GM19463 (cell line): ENCODE data around the gene SORCS1.

Experiments used
- ATAC-seq: cut with Tn5 transposase; IDR thresholded peaks from one replicate; pipeline ENCODE4 v1.9.1; 2021; ENCODE audit warnings: mild to moderate bottlenecking, moderate library complexity; ENCODE audit not compliant: unreplicated experiment

The SORCS1 gene

DNA sequence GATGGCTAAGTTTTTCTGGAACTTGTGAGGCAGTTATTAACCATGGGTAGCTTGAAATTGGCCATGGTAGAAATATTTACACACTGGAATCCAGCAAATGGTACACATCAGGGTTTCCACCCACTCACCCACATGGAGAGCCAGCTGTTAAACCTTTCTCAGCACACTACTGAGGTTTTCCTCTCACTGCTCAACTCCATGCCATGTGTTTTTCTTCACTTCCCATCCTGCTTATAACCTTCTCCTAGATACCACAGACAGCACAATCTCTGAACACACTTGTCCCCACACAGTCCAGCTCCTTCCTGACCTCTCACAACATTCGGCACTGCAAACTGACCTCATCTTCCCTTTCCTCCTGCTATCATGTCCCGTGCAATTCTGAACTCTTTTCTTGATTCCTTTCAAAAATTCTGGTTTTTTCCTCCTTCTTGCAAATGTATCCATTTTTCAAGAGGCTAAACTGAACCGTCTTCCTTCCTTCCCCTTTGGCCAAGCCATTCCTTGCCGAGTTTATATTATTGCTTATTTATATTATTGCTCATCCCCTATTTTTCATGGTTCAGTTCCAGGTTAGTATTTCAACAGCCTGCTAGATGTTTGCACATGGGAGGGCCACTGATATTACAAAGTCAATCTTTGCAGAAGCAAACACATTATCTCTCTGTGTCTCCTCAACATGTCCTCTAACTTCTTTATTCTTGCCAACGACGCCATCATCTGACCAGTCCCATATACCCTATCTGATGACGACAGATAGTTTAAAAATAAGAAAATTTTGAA, 606.4 kb downstream of the SORCS1 start:
- ATAC-seq = no peak

DNA sequence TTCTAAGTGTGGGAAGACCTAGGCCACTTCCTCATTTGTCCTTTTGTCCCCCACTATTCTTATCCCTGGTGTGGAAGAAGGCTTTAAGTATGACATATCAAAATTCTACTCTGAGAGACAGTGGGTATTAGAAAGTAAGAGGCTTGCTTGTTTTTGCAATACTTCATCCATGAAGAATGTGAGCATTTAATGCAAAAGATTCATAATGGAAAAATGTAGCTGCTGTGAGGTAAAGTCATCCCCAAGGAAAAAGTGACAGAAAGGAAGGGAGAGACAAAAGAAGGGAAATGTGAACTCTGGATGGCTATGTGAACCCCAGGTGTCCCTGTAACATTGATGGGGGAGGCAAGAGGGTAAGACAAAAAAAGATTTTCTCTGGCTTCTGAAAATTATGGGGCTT, 607.5 kb downstream of the SORCS1 start:
- ATAC-seq = no peak

DNA sequence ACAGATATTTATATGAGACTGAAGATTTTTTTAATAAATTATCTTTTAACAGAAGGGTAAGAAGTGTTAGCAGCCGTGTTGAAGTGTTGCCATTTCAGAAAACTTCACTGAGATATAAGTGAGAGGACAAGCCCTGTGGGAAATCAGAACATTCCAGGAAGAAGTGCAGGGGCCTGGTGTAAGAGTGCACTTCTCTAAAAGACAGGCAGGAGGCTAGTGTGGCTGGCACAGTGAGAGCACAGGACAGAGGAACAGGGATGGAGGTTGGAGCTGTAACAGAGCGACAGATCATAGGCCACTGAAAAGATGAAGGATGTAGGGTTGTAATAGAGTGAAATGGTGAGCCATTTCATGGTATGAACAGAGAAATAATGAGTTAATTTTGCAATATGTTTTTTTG, 608.9 kb downstream of the SORCS1 start:
- no peak for ATAC-seq

DNA sequence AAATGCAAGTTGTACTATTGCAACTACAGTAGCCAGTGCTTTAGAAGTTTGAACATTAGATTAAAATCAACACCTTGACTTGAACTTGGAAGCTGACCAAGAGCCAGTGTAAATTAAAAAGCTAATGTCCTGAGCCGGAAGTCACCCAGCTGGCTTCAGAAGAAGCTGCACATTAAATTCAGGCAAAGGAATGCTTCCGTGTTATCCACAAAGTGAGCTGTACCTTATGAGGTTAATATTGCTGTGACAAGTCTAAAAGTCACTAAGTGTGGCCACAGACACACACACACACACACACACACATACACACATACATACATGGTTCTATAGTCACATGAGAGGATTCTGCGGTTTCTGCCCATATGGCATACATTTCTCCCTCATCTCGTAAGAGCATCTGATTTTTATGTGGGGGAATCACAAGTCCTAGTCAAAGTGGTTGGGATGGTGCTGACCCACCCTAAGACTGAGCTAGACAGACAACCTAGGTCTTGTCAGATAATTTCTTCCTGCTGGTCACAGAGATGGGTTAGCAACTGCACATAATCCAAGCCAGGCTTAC, 612.9 kb downstream of the SORCS1 start:
- ATAC-seq = no peak

DNA sequence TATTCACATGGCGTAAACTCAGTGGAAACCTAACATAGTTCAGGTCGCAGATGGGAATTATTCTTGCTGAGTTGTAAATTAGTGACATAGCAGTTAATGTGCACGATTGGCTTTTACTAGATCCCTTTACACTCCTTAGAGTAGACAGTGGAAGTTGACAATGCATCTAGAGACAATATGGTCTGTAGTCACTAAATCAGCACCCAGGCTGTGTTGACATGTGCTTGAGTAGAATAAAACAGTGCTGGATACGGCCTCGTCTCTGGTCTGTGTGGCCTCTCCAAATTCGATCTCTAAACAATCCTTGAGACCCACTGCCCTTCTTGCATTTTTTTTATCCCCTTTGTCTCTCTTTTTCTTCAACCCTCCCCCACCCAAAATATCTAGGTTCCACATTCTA, 615.7 kb downstream of the SORCS1 start:
- no peak for ATAC-seq

DNA sequence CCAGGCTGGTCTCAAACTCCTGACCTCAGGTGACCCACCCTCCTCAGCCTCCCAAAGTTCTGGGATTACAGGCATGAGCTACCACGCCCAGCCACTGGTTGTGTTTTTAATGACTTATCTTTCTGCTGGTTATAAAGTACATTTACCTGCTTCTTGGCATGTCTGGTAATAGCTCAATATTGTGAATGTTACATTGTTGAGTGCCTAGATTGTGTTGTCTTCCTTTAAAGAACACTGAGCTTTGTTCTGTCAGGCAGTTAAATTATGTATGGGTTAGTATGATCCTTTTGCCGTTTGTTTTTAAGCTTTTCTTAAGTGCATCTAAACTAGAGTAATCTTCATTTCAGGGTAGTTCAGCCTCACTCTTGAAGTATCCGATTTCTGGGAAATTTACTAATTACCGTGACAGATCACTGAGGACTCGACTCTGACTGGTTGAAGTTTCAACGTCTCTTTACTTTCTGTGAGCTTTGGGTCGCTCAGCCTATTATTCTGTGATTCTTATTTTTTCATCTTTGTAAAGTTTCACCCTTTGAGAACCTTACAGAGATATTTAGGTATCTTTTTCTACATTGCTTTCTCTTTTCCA, 617.4 kb downstream of the SORCS1 start:
- no peak for ATAC-seq

DNA sequence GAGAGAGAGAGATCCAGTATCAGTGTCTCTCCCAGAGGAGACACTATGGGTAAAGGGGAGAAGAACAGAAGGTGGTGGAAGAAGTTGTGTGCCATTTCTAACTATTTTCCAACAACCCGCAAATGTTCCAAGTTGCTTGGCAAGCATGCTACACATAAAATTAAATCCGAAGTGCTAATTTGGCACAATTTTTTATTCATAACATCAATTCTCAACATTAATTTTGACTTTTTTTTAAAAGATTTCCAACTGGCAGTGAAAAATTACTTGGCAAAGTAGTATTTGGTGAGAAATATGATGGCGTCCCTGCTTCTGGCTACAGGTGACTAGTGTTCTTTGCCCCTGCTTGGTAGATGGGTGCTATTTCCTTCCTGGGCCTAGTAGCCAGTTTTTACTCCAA, 622.0 kb downstream of the SORCS1 start:
- ATAC-seq = no peak

DNA sequence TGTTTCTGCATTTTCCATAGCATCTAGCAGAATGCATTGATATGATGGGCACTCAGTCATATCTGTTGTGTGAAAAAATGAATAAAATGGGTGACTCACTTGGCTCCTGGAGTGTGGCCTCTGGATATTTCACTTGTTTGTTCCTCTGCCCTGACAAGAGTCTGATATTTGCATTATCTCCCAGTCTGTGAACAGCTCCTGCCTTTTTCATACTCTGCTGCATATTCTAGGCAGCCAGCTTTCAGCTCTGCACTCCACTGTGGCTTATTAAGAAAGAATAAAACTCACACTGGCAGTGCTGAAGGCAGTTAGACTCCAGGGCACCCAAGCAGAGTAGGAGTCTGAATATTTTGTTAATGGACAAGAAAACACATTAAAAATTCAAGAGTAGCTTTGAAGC, 623.9 kb downstream of the SORCS1 start:
- no peak for ATAC-seq

DNA sequence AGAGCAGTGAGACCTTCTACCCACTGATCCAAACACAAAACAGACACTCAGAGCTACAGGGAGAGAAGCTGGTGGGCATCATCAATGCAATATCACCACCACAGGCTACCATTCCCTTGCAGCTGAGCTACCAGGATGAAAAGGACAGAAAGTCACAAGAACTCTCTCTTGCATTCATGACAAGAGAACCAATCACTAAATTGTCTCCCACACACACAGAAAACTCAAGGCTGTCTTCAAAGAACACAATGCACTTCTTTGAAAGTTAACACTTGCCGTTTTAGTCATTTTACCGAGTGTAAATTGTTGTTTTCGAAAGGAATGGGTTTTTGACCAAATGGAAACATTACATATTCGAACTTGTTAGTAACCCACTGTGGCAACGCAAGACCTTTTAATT, 626.6 kb downstream of the SORCS1 start:
- no peak for ATAC-seq

DNA sequence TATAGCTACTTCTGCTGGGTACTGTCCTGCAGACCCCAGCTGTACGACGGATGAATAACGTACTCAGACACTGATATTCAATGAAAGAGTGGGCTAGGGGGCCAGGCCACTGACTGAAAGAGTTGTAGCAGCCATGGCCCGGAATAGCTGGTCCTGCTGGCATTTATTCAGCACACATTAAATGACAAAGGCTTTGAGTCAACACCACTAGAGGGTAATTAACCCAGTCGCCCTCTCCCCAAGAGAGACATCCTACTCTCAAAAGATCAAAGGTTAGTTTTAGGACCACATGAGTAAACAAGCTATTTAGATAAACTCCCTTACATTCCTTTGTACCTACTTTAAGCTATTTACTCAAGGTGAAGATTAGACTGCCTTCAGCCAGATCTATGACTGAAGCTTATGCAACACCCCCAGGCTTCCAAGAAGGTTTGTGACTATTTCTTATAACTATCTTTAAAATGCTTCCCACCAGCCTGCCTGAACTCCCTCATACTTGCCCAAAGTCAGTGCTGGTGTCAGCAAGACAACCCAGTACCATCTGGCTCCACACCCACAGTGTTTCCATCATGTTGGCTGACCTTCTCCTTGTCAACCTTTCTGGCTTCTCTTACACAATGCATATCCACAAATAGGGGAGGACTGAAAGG, 629.1 kb downstream of the SORCS1 start:
- ATAC-seq = no peak

DNA sequence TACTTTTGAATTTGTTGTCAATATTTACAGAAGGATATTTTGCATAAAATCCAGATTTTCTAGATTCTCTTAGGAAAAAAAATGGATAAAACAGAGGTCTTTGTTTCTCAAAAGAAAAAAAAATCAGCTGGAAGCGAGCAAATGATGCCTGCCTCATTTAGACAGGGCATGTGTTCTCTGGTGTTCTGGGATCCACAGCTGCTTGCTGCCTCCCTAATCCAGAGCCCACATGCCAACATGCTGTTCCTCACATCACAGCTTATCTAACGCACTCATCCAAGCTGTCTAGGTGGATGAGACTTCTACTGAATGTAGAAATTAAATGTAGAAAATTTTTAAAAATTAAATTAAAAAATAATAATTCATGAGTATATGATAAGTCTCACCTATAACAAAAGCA, 630.1 kb downstream of the SORCS1 start:
- no peak for ATAC-seq

DNA sequence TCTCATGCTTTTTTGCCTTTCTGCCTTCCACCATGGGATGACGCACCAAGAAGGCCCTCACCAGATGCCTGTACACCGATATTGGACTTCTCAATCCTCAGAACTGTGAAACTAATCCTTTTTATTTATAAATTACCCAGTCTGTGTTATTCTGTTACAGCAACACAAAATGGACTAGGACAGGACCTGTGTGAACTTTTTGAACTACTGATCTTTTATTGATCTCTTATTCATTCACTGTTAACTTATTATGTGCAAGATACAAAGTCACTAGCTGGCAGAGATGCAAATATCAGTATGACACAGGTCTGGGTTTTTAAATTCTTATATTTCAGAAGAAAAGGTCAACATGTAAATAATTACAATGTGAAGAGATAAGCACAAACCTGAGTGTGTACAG, 635.8 kb downstream of the SORCS1 start:
- ATAC-seq = no peak

DNA sequence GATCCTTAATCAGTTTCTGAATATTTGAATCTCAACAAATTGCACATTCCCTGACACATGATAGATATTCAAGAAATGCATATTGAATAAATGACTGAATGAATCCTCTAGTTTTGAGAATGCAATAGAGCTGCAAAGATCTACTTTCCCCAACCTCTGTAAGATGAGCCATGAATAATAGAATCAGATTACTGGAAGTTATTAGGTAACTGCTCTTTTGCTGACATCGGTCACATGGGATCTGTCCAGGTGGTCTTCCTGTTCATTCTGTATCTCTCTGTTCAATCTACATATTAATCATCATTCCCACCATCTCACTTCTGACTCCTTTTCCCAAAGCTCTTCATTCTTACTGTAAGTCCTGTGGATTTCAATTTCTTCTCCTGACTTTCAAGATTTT, 638.7 kb downstream of the SORCS1 start:
- no peak for ATAC-seq
